GM23338 (cell line): ENCODE data around the gene CDKAL1. TPM values are rescaled to one million over a fixed set of nuclear protein-coding genes. Genes with fewer than 3 reads are reported as not detected.
"Not testable (repeated sequence)": the region's sequence is repeated elsewhere in the genome, so short reads cannot be mapped to it uniquely, and the experiment has no call there.

Experiments
- ATAC-seq: fragments of 200-7000 bp; cut with Tn5 transposase; 3 replicates; pipeline ENCODE4 v1.9.1; 2020
- DNase-seq: peaks from one replicate; pipeline ENCODE4 v3.0.0-alpha.2; 2015; ENCODE audit warnings: low spot score
- H2AFZ ChIP-seq: fragments of 200-600 bp; sonication (generic); 2 replicates; pipeline ENCODE4 v1.8.0; 2016; ENCODE audit warnings: antibody characterized with exemption, mild to moderate bottlenecking, moderate library complexity
- H3F3A ChIP-seq: fragments of 200-600 bp; sonication (generic); replicated peaks from 2 replicates; pipeline ENCODE4 v1.8.0; 2017; ENCODE audit warnings: antibody characterized with exemption, mixed run types, low read depth
- H3K27ac ChIP-seq: fragments of 200-600 bp; sonication (generic); 2 replicates; pipeline ENCODE4 v1.6.1; 2016; ENCODE audit warnings: low read depth
- H3K27me3 ChIP-seq: fragments of 200-600 bp; sonication (generic); 2 replicates; pipeline ENCODE4 v1.8.0; 2016; ENCODE audit warnings: mild to moderate bottlenecking, mixed run types, moderate library complexity; ENCODE audit not compliant: insufficient read depth
- H3K36me3 ChIP-seq: fragments of 200-600 bp; sonication (generic); 2 replicates; pipeline ENCODE4 v1.8.0; 2016; ENCODE audit warnings: mild to moderate bottlenecking; ENCODE audit not compliant: insufficient read depth
- H3K4me1 ChIP-seq: fragments of 200-600 bp; sonication (generic); 2 replicates; pipeline ENCODE4 v1.8.0; 2016; ENCODE audit warnings: mild to moderate bottlenecking, moderate library complexity; ENCODE audit not compliant: insufficient read depth
- H3K4me2 ChIP-seq: fragments of 200-600 bp; sonication (generic); 2 replicates; pipeline ENCODE4 v1.7.1; 2017; ENCODE audit warnings: mixed run types
- H3K4me3 ChIP-seq: fragments of 200-600 bp; sonication (generic); 2 replicates; pipeline ENCODE4 v1.6.1; 2016; ENCODE audit warnings: mixed run types
- H3K79me2 ChIP-seq: fragments of 200-600 bp; sonication (generic); replicated peaks from 2 replicates; pipeline ENCODE4 v1.8.0; 2017; ENCODE audit warnings: mild to moderate bottlenecking; ENCODE audit not compliant: insufficient read depth
- H3K9me2 ChIP-seq: fragments of 200-600 bp; sonication (generic); 2 replicates; pipeline ENCODE4 v1.8.0; 2017; ENCODE audit not compliant: insufficient read depth
- H4K20me1 ChIP-seq: fragments of 200-600 bp; sonication (generic); replicated peaks from 2 replicates; pipeline ENCODE4 v1.8.0; 2017; ENCODE audit warnings: mild to moderate bottlenecking; ENCODE audit not compliant: insufficient read depth
- H3K27ac Mint-ChIP-seq: 2 replicates; pipeline ENCODE4 v1.8.0; 2020; ENCODE audit warnings: inconsistent platforms, mild to moderate bottlenecking, moderate library complexity, mixed read lengths
- H3K27me3 Mint-ChIP-seq: 3 replicates; pipeline ENCODE4 v1.8.0; 2022; ENCODE audit warnings: low read depth, mild to moderate bottlenecking, moderate library complexity, mixed read lengths, inconsistent platforms; ENCODE audit not compliant: insufficient read depth, poor library complexity
- H3K36me3 Mint-ChIP-seq: 3 replicates; pipeline ENCODE4 v1.8.0; 2021; ENCODE audit warnings: low read depth, mild to moderate bottlenecking, inconsistent platforms, moderate library complexity, mixed read lengths
- H3K4me1 Mint-ChIP-seq: 3 replicates; pipeline ENCODE4 v1.8.0; 2020; ENCODE audit warnings: mild to moderate bottlenecking, inconsistent platforms, mixed read lengths
- H3K4me3 Mint-ChIP-seq: 3 replicates; pipeline ENCODE4 v1.8.0; 2021; ENCODE audit warnings: moderate library complexity, mild to moderate bottlenecking, inconsistent platforms, mixed read lengths
- H3K9me3 Mint-ChIP-seq: 3 replicates; pipeline ENCODE4 v1.8.0; 2020; ENCODE audit warnings: moderate library complexity, mild to moderate bottlenecking, inconsistent platforms, mixed read lengths
- CTCF ChIP-seq, 2 experiments: fragments of 200-600 bp in 1 of 2; sonication (generic) in 1 of 2; conservative IDR thresholded peaks; 2 replicates each; pipeline versions ENCODE4 v1.5.1 to v1.6.1; 2016 to 2017; ENCODE audit warnings: antibody characterized with exemption in 2 of 2, low read depth in 2 of 2, mild to moderate bottlenecking in 2 of 2, moderate library complexity in 1 of 2
- EZH2 ChIP-seq: fragments of 200-600 bp; sonication (generic); IDR thresholded peaks from one replicate; pipeline ENCODE4 v1.8.0; 2017; ENCODE audit warnings: antibody characterized with exemption, mild to moderate bottlenecking, low read depth; ENCODE audit not compliant: unreplicated experiment
- EZH2phosphoT487 ChIP-seq: fragments of 200-600 bp; sonication (generic); IDR thresholded peaks from one replicate; pipeline ENCODE4 v1.8.1; 2018; ENCODE audit warnings: antibody characterized with exemption; ENCODE audit not compliant: unreplicated experiment
- JUNB ChIP-seq: IDR thresholded peaks from one replicate; pipeline ENCODE4 v1.6.1; 2016; ENCODE audit warnings: antibody characterized with exemption; ENCODE audit not compliant: unreplicated experiment
- NANOG ChIP-seq: IDR thresholded peaks from 2 replicates; pipeline ENCODE4 v1.6.1; 2016; ENCODE audit warnings: antibody characterized with exemption, borderline replicate concordance
- STAT1 ChIP-seq: IDR thresholded peaks from one replicate; pipeline ENCODE4 v1.6.1; 2016; ENCODE audit warnings: antibody characterized with exemption; ENCODE audit not compliant: unreplicated experiment
- ZNF114 ChIP-seq: fragments of 250-450 bp; sonication (Bioruptor Pico); IDR thresholded peaks from 2 replicates; pipeline ENCODE4 v1.5.0; 2020; ENCODE audit warnings: mild to moderate bottlenecking, moderate library complexity
- ZNF331 ChIP-seq: fragments of 250-450 bp; sonication (Bioruptor Pico); IDR thresholded peaks from 2 replicates; pipeline ENCODE4 v1.5.0; 2020; ENCODE audit warnings: low read depth, mild to moderate bottlenecking, moderate library complexity
- polyA plus RNA-seq: library from polyadenylated mRNA; unstranded; fragments of >200 nt; fragmentation: Nextera tagmentation; extraction: Ambion mirVana; gene quantifications from 2 replicates; pipeline ENCODE4 v1.2.1, GENCODE V29; 2016
- total RNA-seq: library from RNA; depleted of rRNA; stranded (reverse); fragments of >200 nt; shearing (Covaris generic); gene quantifications from 2 replicates; pipeline ENCODE4 v1.2.3, GENCODE V29; 2014
- TF ChIP-seq, protein P1 (sequence below): IDR thresholded peaks from one replicate; pipeline ENCODE4 v1.6.1; 2018; ENCODE audit warnings: antibody characterized with exemption; ENCODE audit not compliant: unreplicated experiment
- TF ChIP-seq, protein P2 (sequence below): fragments of 250-450 bp; sonication (Bioruptor Pico); IDR thresholded peaks from 2 replicates; pipeline ENCODE4 v1.5.0; 2020; ENCODE audit warnings: mild to moderate bottlenecking, moderate library complexity

The CDKAL1 gene
- total and polyA plus RNA-seq, 2 experiments from 2014 or later = 17.8 to 35.0 TPM

DNA sequence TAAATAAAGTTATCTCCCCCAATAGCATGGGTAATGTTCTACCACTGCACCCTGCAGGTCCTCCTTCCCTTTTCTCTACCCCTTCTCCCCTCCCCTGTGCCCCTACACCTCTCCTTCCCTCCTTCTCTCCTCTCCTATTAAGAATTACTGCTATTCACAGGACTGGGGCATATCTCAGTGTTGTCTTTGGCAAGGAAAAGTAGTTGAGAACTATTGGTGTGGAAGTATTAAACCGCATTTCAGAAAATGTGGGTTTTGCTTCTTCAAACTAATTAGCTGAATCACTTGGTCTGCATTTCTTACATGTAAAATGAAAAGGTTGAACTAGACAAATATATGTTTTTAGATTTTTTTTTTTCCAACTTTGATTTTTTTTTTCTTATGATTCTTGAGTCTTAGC is 296.3 kb downstream of the CDKAL1 start:
- Mint-ChIP-seq H3K9me3 (no peaks in the 10 kb centered on the region), H3K27ac (no peak overlapping the region), H3K36me3 (no peaks in the 10 kb centered on the region), H3K27me3 (peaks cover 2% of the 10 kb centered on the region), H3K4me1 (peaks cover 21% of the 10 kb centered on the region), H3K4me3 (no peak overlapping the region)
- no peaks in the 10 kb centered on the region for H4K20me1 ChIP-seq
- H2AFZ ChIP-seq = no peak overlapping the region
- no peaks in the 10 kb centered on the region for H3K9me2 ChIP-seq
- H3F3A ChIP-seq = no peaks in the 10 kb centered on the region
- no peaks in the 10 kb centered on the region for H3K27me3 ChIP-seq
- H3K4me1 ChIP-seq = peaks cover 14% of the 10 kb centered on the region
- H3K79me2 ChIP-seq = no peaks in the 10 kb centered on the region
- no peak for TF ChIP-seq ZNF331 (CRISPR knock-in tag)
- TF ChIP-seq, protein P1, sequence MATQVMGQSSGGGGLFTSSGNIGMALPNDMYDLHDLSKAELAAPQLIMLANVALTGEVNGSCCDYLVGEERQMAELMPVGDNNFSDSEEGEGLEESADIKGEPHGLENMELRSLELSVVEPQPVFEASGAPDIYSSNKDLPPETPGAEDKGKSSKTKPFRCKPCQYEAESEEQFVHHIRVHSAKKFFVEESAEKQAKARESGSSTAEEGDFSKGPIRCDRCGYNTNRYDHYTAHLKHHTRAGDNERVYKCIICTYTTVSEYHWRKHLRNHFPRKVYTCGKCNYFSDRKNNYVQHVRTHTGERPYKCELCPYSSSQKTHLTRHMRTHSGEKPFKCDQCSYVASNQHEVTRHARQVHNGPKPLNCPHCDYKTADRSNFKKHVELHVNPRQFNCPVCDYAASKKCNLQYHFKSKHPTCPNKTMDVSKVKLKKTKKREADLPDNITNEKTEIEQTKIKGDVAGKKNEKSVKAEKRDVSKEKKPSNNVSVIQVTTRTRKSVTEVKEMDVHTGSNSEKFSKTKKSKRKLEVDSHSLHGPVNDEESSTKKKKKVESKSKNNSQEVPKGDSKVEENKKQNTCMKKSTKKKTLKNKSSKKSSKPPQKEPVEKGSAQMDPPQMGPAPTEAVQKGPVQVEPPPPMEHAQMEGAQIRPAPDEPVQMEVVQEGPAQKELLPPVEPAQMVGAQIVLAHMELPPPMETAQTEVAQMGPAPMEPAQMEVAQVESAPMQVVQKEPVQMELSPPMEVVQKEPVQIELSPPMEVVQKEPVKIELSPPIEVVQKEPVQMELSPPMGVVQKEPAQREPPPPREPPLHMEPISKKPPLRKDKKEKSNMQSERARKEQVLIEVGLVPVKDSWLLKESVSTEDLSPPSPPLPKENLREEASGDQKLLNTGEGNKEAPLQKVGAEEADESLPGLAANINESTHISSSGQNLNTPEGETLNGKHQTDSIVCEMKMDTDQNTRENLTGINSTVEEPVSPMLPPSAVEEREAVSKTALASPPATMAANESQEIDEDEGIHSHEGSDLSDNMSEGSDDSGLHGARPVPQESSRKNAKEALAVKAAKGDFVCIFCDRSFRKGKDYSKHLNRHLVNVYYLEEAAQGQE = no peak
- TF ChIP-seq EZH2 = no peak
- TF ChIP-seq EZH2phosphoT487 = no peak
- TF ChIP-seq, protein P2, sequence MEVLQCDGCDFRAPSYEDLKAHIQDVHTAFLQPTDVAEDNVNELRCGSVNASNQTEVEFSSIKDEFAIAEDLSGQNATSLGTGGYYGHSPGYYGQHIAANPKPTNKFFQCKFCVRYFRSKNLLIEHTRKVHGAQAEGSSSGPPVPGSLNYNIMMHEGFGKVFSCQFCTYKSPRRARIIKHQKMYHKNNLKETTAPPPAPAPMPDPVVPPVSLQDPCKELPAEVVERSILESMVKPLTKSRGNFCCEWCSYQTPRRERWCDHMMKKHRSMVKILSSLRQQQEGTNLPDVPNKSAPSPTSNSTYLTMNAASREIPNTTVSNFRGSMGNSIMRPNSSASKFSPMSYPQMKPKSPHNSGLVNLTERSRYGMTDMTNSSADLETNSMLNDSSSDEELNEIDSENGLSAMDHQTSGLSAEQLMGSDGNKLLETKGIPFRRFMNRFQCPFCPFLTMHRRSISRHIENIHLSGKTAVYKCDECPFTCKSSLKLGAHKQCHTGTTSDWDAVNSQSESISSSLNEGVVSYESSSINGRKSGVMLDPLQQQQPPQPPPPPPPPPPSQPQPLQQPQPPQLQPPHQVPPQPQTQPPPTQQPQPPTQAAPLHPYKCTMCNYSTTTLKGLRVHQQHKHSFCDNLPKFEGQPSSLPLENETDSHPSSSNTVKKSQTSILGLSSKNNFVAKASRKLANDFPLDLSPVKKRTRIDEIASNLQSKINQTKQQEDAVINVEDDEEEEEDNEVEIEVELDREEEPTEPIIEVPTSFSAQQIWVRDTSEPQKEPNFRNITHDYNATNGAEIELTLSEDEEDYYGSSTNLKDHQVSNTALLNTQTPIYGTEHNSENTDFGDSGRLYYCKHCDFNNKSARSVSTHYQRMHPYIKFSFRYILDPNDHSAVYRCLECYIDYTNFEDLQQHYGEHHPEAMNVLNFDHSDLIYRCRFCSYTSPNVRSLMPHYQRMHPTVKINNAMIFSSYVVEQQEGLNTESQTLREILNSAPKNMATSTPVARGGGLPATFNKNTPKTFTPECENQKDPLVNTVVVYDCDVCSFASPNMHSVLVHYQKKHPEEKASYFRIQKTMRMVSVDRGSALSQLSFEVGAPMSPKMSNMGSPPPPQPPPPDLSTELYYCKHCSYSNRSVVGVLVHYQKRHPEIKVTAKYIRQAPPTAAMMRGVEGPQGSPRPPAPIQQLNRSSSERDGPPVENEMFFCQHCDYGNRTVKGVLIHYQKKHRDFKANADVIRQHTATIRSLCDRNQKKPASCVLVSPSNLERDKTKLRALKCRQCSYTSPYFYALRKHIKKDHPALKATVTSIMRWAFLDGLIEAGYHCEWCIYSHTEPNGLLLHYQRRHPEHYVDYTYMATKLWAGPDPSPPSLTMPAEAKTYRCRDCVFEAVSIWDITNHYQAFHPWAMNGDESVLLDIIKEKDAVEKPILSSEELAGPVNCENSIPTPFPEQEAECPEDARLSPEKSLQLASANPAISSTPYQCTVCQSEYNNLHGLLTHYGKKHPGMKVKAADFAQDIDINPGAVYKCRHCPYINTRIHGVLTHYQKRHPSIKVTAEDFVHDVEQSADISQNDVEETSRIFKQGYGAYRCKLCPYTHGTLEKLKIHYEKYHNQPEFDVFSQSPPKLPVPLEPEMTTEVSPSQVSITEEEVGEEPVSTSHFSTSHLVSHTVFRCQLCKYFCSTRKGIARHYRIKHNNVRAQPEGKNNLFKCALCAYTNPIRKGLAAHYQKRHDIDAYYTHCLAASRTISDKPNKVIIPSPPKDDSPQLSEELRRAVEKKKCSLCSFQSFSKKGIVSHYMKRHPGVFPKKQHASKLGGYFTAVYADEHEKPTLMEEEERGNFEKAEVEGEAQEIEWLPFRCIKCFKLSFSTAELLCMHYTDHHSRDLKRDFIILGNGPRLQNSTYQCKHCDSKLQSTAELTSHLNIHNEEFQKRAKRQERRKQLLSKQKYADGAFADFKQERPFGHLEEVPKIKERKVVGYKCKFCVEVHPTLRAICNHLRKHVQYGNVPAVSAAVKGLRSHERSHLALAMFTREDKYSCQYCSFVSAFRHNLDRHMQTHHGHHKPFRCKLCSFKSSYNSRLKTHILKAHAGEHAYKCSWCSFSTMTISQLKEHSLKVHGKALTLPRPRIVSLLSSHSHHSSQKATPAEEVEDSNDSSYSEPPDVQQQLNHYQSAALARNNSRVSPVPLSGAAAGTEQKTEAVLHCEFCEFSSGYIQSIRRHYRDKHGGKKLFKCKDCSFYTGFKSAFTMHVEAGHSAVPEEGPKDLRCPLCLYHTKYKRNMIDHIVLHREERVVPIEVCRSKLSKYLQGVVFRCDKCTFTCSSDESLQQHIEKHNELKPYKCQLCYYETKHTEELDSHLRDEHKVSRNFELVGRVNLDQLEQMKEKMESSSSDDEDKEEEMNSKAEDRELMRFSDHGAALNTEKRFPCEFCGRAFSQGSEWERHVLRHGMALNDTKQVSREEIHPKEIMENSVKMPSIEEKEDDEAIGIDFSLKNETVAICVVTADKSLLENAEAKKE (CRISPR knock-in tag) = no peak
- TF ChIP-seq NANOG = no peak
- TF ChIP-seq ZNF114 (CRISPR knock-in tag) = no peak
- TF ChIP-seq JUNB = no peak
- TF ChIP-seq CTCF (conservative IDR thresholded peaks at IDR 0.05; ENCODE audit: low read depth in 2 of 2) = no peak
- TF ChIP-seq STAT1 = no peak
- DNase-seq (no peak), ATAC-seq (no peak)
- no peak overlapping the region for H3K27ac ChIP-seq
- H3K4me2 ChIP-seq = no peak overlapping the region
- H3K36me3 ChIP-seq = no peaks in the 10 kb centered on the region
- H3K4me3 ChIP-seq = no peak overlapping the region

DNA sequence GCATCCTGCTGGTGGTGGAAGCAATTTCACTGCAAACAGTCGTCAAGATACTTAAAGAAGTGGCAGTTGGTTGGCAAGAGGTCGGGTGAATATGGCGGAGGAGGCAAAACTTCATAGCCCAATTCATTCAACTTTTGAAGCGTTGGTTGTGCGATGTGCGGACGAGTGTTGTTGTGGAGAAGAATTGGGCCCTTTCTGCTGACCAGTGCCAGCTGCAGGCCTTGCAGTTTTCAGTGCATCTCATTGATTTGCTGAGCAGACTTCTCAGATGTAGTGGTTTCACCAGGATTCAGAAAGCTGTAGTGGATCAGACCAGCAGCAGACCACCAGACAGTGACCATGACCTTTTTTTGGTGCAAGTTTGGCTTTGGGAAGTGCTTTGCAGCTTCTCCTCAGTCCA is 297.0 kb downstream of the CDKAL1 start:
- H3K36me3 Mint-ChIP-seq, H3K79me2 ChIP-seq, H3K27me3 ChIP-seq, H3K9me3 Mint-ChIP-seq, H3K27ac ChIP-seq, ATAC-seq, DNase-seq, H3K27me3 Mint-ChIP-seq, H3K36me3 ChIP-seq, H3K4me3 ChIP-seq, H2AFZ ChIP-seq, H3K4me2 ChIP-seq, H3K27ac Mint-ChIP-seq, H3F3A ChIP-seq, H3K9me2 ChIP-seq, H4K20me1 ChIP-seq, H3K4me3 Mint-ChIP-seq: not testable (repeated sequence)
- peaks cover 14% of the 10 kb centered on the region for H3K4me1 ChIP-seq
- H3K4me1 Mint-ChIP-seq = peaks cover 20% of the 10 kb centered on the region
